Colonic mucosa (tissue), 4 donors: Measurements from ENCODE around the gene TACC2. TPM values are rescaled to one million over a fixed set of nuclear protein-coding genes. Genes with fewer than 3 reads are reported as not detected.
A peak's percentile ranks its signal among the peaks of the same experiment; 100 is the strongest.
"Not testable (repeated sequence)": the region's sequence is repeated elsewhere in the genome, so short reads cannot be mapped to it uniquely, and the experiment has no call there.

Experiments used
- DNase-seq: peaks from one replicate; pipeline ENCODE4 v3.0.0-alpha.2; 2020
- H3K27ac ChIP-seq: fragments of 200-600 bp; one replicate; pipeline ENCODE4 v1.8.0; 2021
- H3K27me3 ChIP-seq: fragments of 200-600 bp; one replicate; pipeline ENCODE4 v1.8.0; 2021
- H3K36me3 ChIP-seq: fragments of 200-600 bp; one replicate; pipeline ENCODE4 v1.8.0; 2021
- H3K4me1 ChIP-seq: fragments of 200-600 bp; one replicate; pipeline ENCODE4 v1.8.0; 2021; ENCODE audit warnings: mild to moderate bottlenecking
- H3K4me3 ChIP-seq: fragments of 200-600 bp; one replicate; pipeline ENCODE4 v1.8.0; 2021
- H3K9ac ChIP-seq, 2 donors: one replicate each; pipeline ENCODE4 v1.7.0; 2013; ENCODE audit warnings: control low read depth in 2 of 2, low read depth in 2 of 2, low read length in 2 of 2
- H3K9me3 ChIP-seq: fragments of 200-600 bp; one replicate; pipeline ENCODE4 v1.8.0; 2021
- intact Hi-C: fragments of 100-400 bp; cut with DNase I; formaldehyde crosslinking; loops from one replicate; pipeline ENCODE4 v1.14.1; 2022
- total RNA-seq, 2 donors: library from RNA; stranded (reverse); fragmentation: NEBNext Ultra II Directional in 1 of 2; extraction: Animal tissue kit (Norgen Biotek cat#: 25700) in 1 of 2; gene quantifications; one replicate each; pipeline ENCODE4 v1.2.1, GENCODE V29; 2021
- TF ChIP-seq, protein P1 (sequence below): fragments of 200-600 bp; IDR thresholded peaks from one replicate; pipeline ENCODE4 v1.8.0; 2022; ENCODE audit warnings: antibody characterized with exemption, mild to moderate bottlenecking
- donor health status: healthy.
- donor health status: DM: no; HTN: no; CAD: no.
- donor health status: DM: no; HTN: no; CAD: no.

The TACC2 gene
- total RNA-seq, 2 donors from 2014 or later = 90.0 to 93.2 TPM

DNA sequence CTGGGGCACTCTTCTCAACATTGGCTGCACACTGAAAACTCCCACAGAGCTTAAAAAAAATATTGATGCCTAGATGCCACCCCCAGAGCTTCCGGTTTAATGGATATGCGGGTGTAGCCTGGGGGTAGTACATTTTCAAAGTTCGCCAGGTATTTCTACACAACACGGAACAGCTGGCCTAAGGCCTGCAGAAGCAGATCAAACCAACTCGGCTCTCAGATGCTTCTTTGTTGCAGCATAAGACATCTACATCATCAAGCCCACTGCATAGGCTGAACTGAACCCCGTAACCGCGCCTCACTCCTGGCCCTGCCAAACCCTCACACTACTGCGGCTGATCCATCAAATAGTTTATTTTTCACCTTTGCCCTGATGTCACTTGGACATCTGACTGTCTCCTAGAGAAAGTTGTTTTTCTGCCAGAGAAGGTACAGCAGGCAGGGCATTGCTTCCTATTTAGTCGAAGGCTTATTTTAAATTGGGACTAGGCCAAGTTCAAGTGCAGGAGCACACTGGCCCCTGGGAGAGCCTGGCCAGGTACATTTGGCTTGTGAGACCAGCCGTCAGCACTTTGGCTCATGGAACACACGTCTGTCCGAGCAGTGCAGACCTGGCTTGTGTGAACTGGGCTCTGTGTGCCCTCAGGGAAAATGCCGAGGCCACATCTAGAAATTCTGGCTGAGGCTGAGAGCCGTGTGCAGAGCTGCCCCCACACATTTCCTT is 113.3 kb downstream of the TACC2 start:
- no peak overlapping the region for H3K4me3 ChIP-seq
- peak overlapping the region in 1 of 2 donors; percentile 38 for H3K9ac ChIP-seq
- no peaks in the 10 kb centered on the region for H3K27me3 ChIP-seq
- H3K9me3 ChIP-seq = no peaks in the 10 kb centered on the region
- no peaks in the 10 kb centered on the region for H3K36me3 ChIP-seq
- intact Hi-C loops = no loop called here
- no peaks in the 10 kb centered on the region for H3K4me1 ChIP-seq
- peak overlapping the region; percentile 43 for H3K27ac ChIP-seq
- no peak for DNase-seq
- TF ChIP-seq, protein P1, sequence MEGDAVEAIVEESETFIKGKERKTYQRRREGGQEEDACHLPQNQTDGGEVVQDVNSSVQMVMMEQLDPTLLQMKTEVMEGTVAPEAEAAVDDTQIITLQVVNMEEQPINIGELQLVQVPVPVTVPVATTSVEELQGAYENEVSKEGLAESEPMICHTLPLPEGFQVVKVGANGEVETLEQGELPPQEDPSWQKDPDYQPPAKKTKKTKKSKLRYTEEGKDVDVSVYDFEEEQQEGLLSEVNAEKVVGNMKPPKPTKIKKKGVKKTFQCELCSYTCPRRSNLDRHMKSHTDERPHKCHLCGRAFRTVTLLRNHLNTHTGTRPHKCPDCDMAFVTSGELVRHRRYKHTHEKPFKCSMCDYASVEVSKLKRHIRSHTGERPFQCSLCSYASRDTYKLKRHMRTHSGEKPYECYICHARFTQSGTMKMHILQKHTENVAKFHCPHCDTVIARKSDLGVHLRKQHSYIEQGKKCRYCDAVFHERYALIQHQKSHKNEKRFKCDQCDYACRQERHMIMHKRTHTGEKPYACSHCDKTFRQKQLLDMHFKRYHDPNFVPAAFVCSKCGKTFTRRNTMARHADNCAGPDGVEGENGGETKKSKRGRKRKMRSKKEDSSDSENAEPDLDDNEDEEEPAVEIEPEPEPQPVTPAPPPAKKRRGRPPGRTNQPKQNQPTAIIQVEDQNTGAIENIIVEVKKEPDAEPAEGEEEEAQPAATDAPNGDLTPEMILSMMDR = no peak

DNA sequence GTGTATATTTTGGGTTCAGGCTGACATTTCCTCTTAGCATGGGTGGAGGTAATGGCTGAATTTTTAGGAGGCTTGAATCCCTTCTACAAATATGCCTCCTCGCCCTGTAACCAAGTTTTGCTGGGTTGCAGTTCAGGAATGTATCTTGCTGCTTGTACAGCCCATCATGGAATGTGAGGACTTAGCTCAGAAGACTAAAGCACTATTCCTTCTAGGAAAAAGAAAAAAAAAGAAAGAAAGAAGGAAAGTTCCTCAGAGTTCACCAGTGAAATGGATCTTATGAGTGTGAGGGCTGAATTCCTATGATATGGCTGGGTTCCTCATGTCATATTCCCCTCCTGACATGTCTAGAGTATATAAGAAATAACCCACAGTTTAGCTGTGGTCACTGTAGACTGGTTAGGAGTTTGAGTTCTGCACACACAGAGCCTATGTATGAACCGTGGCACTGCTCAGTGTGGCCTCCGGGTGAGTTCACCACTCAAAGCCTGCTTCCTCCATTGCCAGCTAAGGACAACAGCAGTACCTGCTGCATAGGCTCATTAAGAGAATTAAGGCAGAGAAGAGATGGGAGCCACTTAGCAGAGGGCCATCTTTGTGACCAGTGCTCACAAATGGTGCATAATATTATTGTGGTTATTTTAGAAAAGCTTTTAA is 114.0 kb downstream of the TACC2 start:
- Histone ChIP-seq H3K9ac (peak overlapping the region in 1 of 2 donors; percentile 38), H3K9me3 (no peaks in the 10 kb centered on the region), H3K4me1 (no peaks in the 10 kb centered on the region), H3K27ac (peak overlapping the region; percentile 43), H3K36me3 (no peaks in the 10 kb centered on the region), H3K27me3 (no peaks in the 10 kb centered on the region), H3K4me3 (no peak overlapping the region)
- no peak for DNase-seq
- intact Hi-C loops = no loop called here
- TF ChIP-seq, protein P1 = no peak

DNA sequence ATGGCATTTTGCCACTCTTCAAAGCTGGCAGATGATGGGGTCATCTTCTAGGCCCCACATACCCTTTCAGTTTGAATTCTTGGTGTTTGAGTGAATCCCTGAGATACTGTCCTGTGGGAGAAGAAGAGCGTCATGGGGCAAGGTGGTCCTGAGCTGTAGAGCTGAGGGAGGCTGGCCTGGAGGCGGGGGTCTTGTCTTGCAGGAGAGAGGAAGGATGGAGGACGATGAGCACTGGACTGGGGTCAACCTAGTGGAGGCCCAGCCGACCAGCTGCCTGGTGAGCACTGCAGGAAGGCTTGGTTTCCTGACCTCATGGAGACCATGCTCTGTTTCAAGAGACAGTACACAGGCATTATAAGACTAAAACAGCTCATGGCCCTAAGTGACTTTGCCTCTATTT is 114.6 kb downstream of the TACC2 start:
- Histone ChIP-seq H3K27ac (no peak overlapping the region), H3K9ac (no peak overlapping the region), H3K9me3 (no peaks in the 10 kb centered on the region), H3K27me3 (no peaks in the 10 kb centered on the region), H3K4me3 (no peak overlapping the region), H3K36me3 (no peaks in the 10 kb centered on the region), H3K4me1 (no peaks in the 10 kb centered on the region)
- no peak for DNase-seq
- TF ChIP-seq, protein P1 = no peak
- intact Hi-C loops = no loop called here

DNA sequence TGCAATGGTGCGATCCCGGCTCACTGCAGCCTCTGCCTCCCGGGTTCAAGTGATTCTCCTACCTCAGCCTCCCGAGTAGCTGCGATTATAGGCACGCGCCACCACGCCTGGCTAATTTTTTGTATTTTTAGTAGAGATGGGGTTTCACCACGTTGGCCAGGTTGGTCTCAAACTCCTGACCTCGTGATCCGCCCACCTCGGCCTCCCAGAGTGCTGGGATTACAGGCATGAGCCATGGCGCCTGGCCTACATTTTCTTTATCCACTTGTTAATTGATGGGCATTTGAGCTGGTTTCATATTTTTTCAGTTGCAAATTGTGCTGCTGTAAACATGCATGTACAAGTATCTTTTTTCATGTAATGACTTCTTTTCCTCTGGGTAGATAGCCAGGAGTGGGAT is 119.8 kb downstream of the TACC2 start:
- H3K9ac ChIP-seq, intact Hi-C loops, H3K27ac ChIP-seq: not testable (repeated sequence)

DNA sequence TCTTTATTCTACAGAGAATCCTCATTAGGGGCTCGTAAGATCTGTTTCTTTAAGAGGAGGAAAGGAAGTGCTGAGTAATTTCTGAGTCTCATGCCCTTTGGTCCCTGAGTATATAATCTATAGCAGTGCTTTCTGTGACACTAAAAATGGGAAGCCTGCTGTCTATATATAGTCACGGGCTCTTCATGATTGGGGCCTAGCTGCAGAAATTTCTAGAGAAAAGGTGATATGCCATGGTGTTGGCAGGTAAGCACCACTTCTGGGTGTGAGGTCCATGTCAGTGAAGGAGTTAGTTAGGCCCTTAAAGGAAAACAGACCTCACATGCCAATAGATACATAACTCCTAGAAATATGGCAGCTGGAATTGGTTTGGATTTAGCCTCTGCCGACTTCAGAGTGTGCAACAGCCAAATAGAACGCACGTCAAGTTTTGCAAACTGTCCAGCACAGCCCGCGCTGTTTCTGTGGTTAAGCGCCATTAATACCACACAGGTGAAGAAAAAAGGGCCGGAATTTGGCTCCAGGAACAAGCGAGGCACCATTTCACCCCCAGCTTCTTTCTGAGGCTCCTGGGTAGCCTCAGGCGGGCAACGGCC is 123.2 kb downstream of the TACC2 start:
- Histone ChIP-seq H3K4me3 (peak overlapping the region; percentile 84), H3K27ac (peak overlapping the region; percentile 99), H3K27me3 (no peaks in the 10 kb centered on the region), H3K4me1 (no peaks in the 10 kb centered on the region), H3K9ac (peak overlapping the region; percentile 57 to 82), H3K36me3 (no peaks in the 10 kb centered on the region), H3K9me3 (no peaks in the 10 kb centered on the region)
- TF ChIP-seq, protein P1 = no peak
- DNase-seq = peak; percentile 37
- intact Hi-C loops = loop anchor here (2.0 kb wide), 1 partner anchor 57 kb away; no protein-coding TSS in a partner anchor

More for the DNA sequence above, 119.8 kb downstream of the TACC2 start:
- not testable (repeated sequence) for H3K36me3 ChIP-seq, H3K27me3 ChIP-seq, H3K4me3 ChIP-seq, H3K4me1 ChIP-seq, DNase-seq, H3K9me3 ChIP-seq
